ENCODE data around the gene TIMM29. TPM values are rescaled to one million over a fixed set of nuclear protein-coding genes. Genes with fewer than 3 reads are reported as not detected.
A peak's percentile ranks its signal among the peaks of the same experiment; 100 is the strongest.

Gene TIMM29
- total RNA-seq, 4 donors from 2014 or later = 7.6 to 40.5 (median 28.5) TPM

DNA sequence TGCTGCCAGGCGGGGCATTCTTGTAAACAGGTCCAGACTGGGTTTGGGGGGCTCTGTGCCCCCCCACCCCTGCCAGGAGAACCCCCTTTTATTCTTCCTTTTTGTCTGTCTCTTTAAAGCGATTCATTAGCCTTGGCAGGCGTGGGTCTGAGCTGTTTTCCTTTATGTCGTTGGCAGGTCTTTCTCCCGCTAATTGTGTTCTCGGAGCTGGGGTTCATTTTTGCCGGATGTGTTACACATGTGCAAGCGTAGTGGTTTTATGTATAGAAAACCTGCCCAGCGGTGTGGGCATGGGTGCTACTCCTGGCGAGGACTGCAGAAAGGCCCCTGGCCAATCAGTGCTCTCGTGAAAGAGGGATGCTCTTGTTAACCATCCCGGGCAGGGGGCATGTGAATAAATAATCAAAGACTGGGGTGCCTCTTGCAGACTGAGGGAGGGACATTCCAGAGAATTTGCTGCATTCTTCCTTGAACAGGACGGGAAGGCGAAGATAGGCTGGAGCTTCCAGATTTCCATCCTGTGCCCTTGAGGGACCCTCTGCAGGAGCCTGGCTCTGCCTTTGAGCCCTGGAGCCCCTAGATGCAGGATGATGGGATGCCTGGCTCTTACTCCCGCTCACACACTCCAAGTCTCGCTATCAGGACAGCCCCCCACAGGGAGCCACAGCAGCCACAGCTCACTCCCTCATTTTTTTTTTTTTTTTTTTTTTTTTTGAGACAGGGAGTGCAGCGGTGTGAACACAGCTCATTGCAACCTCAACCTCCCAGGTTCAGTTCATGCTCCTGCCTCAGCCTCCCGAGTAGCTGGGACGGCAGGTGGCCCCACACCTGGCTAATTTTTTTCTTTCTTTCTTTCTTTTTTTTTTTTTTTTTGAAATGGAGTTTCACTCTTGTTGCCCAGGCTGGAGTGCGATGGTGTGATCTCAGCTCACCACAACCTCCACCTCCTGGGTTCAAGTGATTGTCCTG is 43.1 kb upstream of the TIMM29 start:
- H3K4me3 ChIP-seq = no peak overlapping the region

DNA sequence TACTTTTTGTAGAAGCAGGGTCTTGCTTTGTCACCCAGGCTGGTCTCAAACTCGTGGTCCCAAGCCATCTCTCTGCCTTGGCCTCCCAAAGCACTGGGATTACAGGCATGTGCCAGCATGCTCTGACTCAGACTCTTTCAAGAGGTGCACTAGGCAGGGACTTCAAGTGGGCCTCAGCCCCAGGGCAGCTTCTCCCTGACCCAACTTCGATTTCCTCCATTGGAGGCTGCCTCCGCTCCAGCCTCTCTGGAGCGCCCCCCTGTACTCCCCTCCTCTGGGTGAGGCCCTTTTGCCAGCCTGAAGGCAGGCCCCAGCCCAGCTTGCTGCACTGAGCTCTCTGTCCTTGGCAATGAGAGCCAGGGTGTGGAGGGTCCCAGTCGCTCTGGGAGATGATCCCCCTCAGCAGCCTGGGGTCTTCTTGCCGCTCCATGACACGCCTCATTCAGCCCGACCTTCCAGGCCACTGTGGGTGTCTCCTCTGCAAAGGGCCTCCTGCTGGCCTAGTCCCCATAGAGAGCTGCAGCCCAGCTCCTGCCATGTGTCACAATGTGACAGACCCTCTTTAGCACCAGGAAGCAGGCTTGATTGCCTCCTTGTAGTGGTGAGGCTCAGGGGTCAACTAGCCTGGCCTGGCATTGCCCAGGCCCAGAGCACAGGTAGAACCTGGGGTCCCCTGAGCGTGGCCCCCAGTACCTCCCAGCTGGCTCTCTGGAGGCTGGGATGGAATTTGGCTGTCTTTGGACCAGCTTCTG is 40.8 kb upstream of the TIMM29 start:
- H3K9me3 ChIP-seq = no peaks in the 10 kb centered on the region
- no peak overlapping the region for H3K27ac ChIP-seq
- H3K36me3 ChIP-seq = no peaks in the 10 kb centered on the region
- H3K4me1 ChIP-seq = peaks cover 0 to 12% of the 10 kb centered on the region in 2 donors
- no peak for DNase-seq
- TF ChIP-seq POLR2A (IDR thresholded peaks at IDR 0.05) = no peak
- TF ChIP-seq, protein P1, sequence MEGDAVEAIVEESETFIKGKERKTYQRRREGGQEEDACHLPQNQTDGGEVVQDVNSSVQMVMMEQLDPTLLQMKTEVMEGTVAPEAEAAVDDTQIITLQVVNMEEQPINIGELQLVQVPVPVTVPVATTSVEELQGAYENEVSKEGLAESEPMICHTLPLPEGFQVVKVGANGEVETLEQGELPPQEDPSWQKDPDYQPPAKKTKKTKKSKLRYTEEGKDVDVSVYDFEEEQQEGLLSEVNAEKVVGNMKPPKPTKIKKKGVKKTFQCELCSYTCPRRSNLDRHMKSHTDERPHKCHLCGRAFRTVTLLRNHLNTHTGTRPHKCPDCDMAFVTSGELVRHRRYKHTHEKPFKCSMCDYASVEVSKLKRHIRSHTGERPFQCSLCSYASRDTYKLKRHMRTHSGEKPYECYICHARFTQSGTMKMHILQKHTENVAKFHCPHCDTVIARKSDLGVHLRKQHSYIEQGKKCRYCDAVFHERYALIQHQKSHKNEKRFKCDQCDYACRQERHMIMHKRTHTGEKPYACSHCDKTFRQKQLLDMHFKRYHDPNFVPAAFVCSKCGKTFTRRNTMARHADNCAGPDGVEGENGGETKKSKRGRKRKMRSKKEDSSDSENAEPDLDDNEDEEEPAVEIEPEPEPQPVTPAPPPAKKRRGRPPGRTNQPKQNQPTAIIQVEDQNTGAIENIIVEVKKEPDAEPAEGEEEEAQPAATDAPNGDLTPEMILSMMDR (IDR thresholded peaks at IDR 0.05) = no peak
- no peaks in the 10 kb centered on the region for H3K27me3 ChIP-seq
- intact Hi-C loops (cut with DNase I; ENCODE audit: low total_unique reads) = no loop called here
- H3K4me3 ChIP-seq = no peak overlapping the region

More for the DNA sequence above, 43.1 kb upstream of the TIMM29 start:
- intact Hi-C loops (cut with DNase I; ENCODE audit: low total_unique reads) = no loop called here
- Histone ChIP-seq H3K36me3 (no peaks in the 10 kb centered on the region), H3K27me3 (no peaks in the 10 kb centered on the region), H3K4me1 (peaks cover 0 to 7% of the 10 kb centered on the region in 2 donors), H3K9me3 (no peaks in the 10 kb centered on the region), H3K27ac (peak overlapping the region; percentile 44 to 68)
- no peak for DNase-seq
- TF ChIP-seq POLR2A (IDR thresholded peaks at IDR 0.05) = no peak
- TF ChIP-seq, protein P1 (IDR thresholded peaks at IDR 0.05) = no peak

DNA sequence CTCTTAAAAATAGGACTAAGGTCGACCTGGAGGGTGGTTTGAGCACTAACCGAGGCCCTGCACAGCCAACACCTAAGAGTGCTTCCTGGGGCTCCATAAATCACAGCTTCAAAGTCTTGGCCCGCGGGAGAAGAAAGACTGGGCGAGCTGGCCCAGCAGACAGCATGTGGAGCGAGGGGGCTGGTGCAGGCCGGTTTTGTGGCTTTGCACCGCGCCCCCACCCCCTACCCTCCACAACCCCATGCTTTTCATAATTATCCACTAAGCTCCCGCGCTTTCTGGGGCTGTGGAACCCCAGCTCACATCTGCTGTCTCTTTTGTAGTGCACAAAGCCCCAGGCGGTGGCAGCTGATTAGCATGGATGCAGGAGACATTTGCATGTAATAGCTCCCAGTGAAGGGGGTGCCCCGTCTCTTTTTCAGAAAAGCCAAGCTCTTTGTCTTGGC is 40.2 kb upstream of the TIMM29 start:
- TF ChIP-seq POLR2A (IDR thresholded peaks at IDR 0.05) = no peak
- TF ChIP-seq, protein P1 (IDR thresholded peaks at IDR 0.05) = no peak
- peaks cover 0 to 12% of the 10 kb centered on the region in 2 donors for H3K4me1 ChIP-seq
- no peak overlapping the region for H3K27ac ChIP-seq
- H3K9me3 ChIP-seq = no peaks in the 10 kb centered on the region
- intact Hi-C loops (cut with DNase I; ENCODE audit: low total_unique reads) = no loop called here
- DNase-seq = no peak
- H3K4me3 ChIP-seq = no peak overlapping the region
- no peaks in the 10 kb centered on the region for H3K27me3 ChIP-seq
- no peaks in the 10 kb centered on the region for H3K36me3 ChIP-seq

DNA sequence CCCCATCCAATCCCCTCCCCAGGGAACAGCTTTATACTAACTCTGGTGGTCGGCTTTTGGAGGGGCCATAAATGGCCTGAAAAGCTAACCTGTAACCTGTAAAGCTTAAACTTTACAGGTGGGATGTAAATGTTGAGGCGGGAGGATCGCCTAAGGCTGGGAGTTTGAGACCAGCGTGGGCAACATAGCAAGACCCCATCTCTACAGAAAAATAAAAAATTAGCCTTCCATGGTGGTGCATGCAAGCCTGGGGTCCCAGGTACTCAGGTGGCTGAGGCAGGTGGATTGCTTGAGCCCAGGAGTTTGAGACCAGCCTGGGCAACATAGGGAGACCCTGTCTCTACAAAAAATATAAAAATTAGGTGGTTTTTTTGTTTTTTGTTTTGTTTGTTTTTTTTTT is 38.7 kb upstream of the TIMM29 start:
- H3K9me3 ChIP-seq = no peaks in the 10 kb centered on the region
- H3K27ac ChIP-seq = no peak overlapping the region
- no peaks in the 10 kb centered on the region for H3K36me3 ChIP-seq
- DNase-seq = no peak
- peaks cover 0 to 12% of the 10 kb centered on the region in 2 donors for H3K4me1 ChIP-seq
- TF ChIP-seq POLR2A (IDR thresholded peaks at IDR 0.05) = no peak
- H3K27me3 ChIP-seq = no peaks in the 10 kb centered on the region
- intact Hi-C loops (cut with DNase I; ENCODE audit: low total_unique reads) = no loop called here
- H3K4me3 ChIP-seq = no peak overlapping the region

DNA sequence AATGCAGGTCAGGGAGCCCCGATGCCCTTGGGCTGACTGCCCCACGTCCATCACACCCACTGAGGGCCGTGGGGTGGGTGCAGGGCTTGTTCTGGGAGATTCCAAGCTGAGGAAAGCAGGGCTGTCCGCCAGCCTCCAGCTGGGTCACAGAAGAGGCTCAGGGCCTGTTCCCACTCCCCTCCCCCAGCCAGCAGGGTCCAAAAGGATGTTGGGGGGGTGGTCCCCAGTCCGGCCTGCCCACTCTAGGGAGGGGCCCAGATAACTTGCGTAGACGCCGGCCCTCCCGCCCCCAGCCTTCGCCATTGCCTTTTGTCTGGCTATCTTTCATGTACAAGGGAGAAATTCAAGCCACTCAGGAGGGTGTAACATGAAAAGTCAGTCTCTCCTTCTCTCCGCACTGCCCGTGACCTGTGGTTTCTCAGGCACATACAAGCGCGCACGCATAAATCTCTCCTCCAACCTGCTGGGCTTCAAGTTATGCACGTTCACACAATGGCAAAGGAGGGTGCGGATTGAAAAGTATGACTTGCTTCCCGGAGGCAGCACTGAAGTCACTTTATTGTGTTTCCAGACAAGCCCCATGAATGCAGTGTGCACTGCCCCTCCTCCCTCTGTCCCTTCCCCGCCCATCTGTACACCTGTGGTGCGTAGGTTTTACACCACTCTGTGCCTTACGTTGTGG is 37.1 kb upstream of the TIMM29 start:
- Histone ChIP-seq H3K4me1 (peaks cover 0 to 5% of the 10 kb centered on the region in 2 donors), H3K4me3 (no peak overlapping the region), H3K27me3 (no peaks in the 10 kb centered on the region), H3K27ac (no peak overlapping the region), H3K9me3 (no peaks in the 10 kb centered on the region), H3K36me3 (no peaks in the 10 kb centered on the region)
- intact Hi-C loops (cut with DNase I; ENCODE audit: low total_unique reads) = no loop called here
- no peak for DNase-seq
- TF ChIP-seq POLR2A (IDR thresholded peaks at IDR 0.05) = peak in 1 of 2 donors; percentile 12
- TF ChIP-seq, protein P1 (IDR thresholded peaks at IDR 0.05) = no peak

All from uterus (tissue), 4 donors.